GM12878 (cell line): ENCODE measurements around the gene ANKRD17. TPM values are rescaled to one million over a fixed set of nuclear protein-coding genes. Genes with fewer than 3 reads are reported as not detected.
A peak's percentile ranks its signal among the peaks of the same experiment; 100 is the strongest.

Experiments
- ASH2L ChIP-seq: fragments of 300-600, 200-600 bp; sonication (generic); IDR thresholded peaks from 2 replicates; pipeline ENCODE4 v1.6.1; 2017; ENCODE audit warnings: low read depth, mild to moderate bottlenecking, borderline replicate concordance
- ATF3 ChIP-seq: IDR thresholded peaks from 2 replicates; pipeline ENCODE4 v1.6.1; 2011; ENCODE audit warnings: low read depth, mild to moderate bottlenecking, low read length, moderate library complexity, borderline replicate concordance; ENCODE audit errors: extremely low read depth
- BCLAF1 ChIP-seq: fragments of 450-650 bp; IDR thresholded peaks from 2 replicates; pipeline ENCODE4 v1.6.1; 2017; ENCODE audit warnings: antibody characterized with exemption, mild to moderate bottlenecking, moderate library complexity
- BHLHE40 ChIP-seq, 2 experiments: fragments of 450-650 bp in 1 of 2; IDR thresholded peaks; 2 replicates each; pipeline ENCODE4 v1.6.1; 2011 to 2017; ENCODE audit warnings: low read depth in 2 of 2, borderline replicate concordance in 1 of 2, improper control_type of control experiment in 1 of 2, low read length in 1 of 2, mild to moderate bottlenecking in 1 of 2
- BRCA1 ChIP-seq: IDR thresholded peaks from 2 replicates; pipeline ENCODE4 v1.6.1; 2011; ENCODE audit warnings: low read depth, low read length, improper control_type of control experiment
- E2F8 ChIP-seq: fragments of 450-650 bp; IDR thresholded peaks from 2 replicates; pipeline ENCODE4 v1.6.1; 2018; ENCODE audit warnings: mild to moderate bottlenecking, low read depth, moderate library complexity; ENCODE audit not compliant: partially characterized antibody
- EED ChIP-seq: sonication (generic); IDR thresholded peaks from 2 replicates; pipeline ENCODE4 v1.6.1; 2016; ENCODE audit warnings: antibody characterized with exemption, low read depth
- FOXK2 ChIP-seq: fragments of 450-650 bp; IDR thresholded peaks from 2 replicates; pipeline ENCODE4 v1.6.1; 2017; ENCODE audit warnings: mild to moderate bottlenecking, moderate library complexity
- HDAC6 ChIP-seq: fragments of 200-600 bp; sonication (generic); IDR thresholded peaks from one replicate; pipeline ENCODE4 v1.8.0; 2017; ENCODE audit warnings: antibody characterized with exemption; ENCODE audit not compliant: unreplicated experiment
- IKZF1 ChIP-seq: fragments of 450-650 bp; conservative IDR thresholded peaks from 2 replicates; pipeline ENCODE4 v1.6.1; 2017; ENCODE audit warnings: antibody characterized with exemption, mild to moderate bottlenecking
- IRF5 ChIP-seq: fragments of 450-650 bp; IDR thresholded peaks from 2 replicates; pipeline ENCODE4 v1.6.1; 2017; ENCODE audit warnings: borderline replicate concordance
- LARP7 ChIP-seq: fragments of 450-650 bp; IDR thresholded peaks from 2 replicates; pipeline ENCODE4 v1.6.1; 2017; ENCODE audit warnings: mild to moderate bottlenecking
- MEF2B ChIP-seq: fragments of 450-650 bp; IDR thresholded peaks from 2 replicates; pipeline ENCODE4 v1.6.1; 2018; ENCODE audit warnings: mild to moderate bottlenecking, moderate library complexity; ENCODE audit not compliant: partially characterized antibody, poor library complexity, severe bottlenecking
- NR2C1 ChIP-seq: fragments of 450-650 bp; IDR thresholded peaks from 2 replicates; pipeline ENCODE4 v1.6.1; 2017; ENCODE audit warnings: antibody characterized with exemption, mild to moderate bottlenecking, moderate library complexity
- PBX3 ChIP-seq: IDR thresholded peaks from 2 replicates; pipeline ENCODE4 v1.6.1; 2011; ENCODE audit warnings: mild to moderate bottlenecking, low read depth, low read length, moderate library complexity; ENCODE audit not compliant: insufficient replicate concordance
- POLR2AphosphoS5 ChIP-seq: IDR thresholded peaks from 2 replicates; pipeline ENCODE4 v1.6.1; 2011; ENCODE audit warnings: mild to moderate bottlenecking, low read length, inconsistent platforms
- RAD21 ChIP-seq: IDR thresholded peaks from 2 replicates; pipeline ENCODE4 v1.6.1; 2011; ENCODE audit warnings: mild to moderate bottlenecking, low read depth, low read length, moderate library complexity; ENCODE audit not compliant: insufficient read depth
- RB1 ChIP-seq: fragments of 450-650 bp; formaldehyde crosslinking; IDR thresholded peaks from 2 replicates; pipeline ENCODE4 v1.6.1; 2017; ENCODE audit warnings: mild to moderate bottlenecking, borderline replicate concordance
- ZNF274 ChIP-seq: IDR thresholded peaks from one replicate; pipeline ENCODE4 v1.8.0; 2011; ENCODE audit not compliant: insufficient read length, insufficient read depth
- ZNF384 ChIP-seq: IDR thresholded peaks from 2 replicates; pipeline ENCODE4 v1.6.1; 2012; ENCODE audit warnings: low read depth, mild to moderate bottlenecking, low read length, improper control_type of control experiment, borderline replicate concordance
- ZNF622 ChIP-seq: fragments of 450-650 bp; IDR thresholded peaks from 2 replicates; pipeline ENCODE4 v1.6.1; 2017; ENCODE audit warnings: mild to moderate bottlenecking, inconsistent platforms
- polyA plus RNA-seq, 11 experiments: library from polyadenylated mRNA; depleted of rRNA in 4 of 11; unstranded in 6 of 11; stranded (reverse) in 5 of 11; fragments of >200 nt; fragmentation: Nextera tagmentation in 4 of 11; fragmentation: Illumina TruSeq in 1 of 11; extraction: Ambion mirVana in 4 of 11; extraction: Trizol in 1 of 11; gene quantifications; 1 replicate in 1 of 11; 2 replicates in 10 of 11; pipeline versions ENCODE4 v1.2.1 to v1.2.3, GENCODE V29; 2011 to 2016; ENCODE audit warnings: inconsistent platforms in 2 of 11, missing spikeins in 2 of 11, low read depth in 1 of 11
- total RNA-seq, 4 experiments: library from RNA; depleted of rRNA in 3 of 4; stranded (reverse); fragments of >200 nt in 3 of 4; fragmentation: Illumina TruSeq in 1 of 4; extraction: Trizol in 1 of 4; gene quantifications; 2 replicates each; pipeline versions ENCODE4 v1.2.1 to v1.2.3, GENCODE V29; 2013 to 2021

The ANKRD17 gene
- total and polyA plus RNA-seq, 10 of the 15 experiments (the other 5 are each of a cell fraction or from before 2014, with no cell fraction given), result 11.7 to 46.5 (median 32.6) TPM

GRCh38 chr4:73069338-73070073 lies 189.1 kb downstream of the ANKRD17 start, which contains the start of gene COX18 (continued):
- TF ChIP-seq RAD21, result no peak
- peak; percentile 65; the same call in 1 of the 2 replicates for TF ChIP-seq ATF3
- no peak for TF ChIP-seq E2F8
- TF ChIP-seq NR2C1, result peak; percentile 76
- TF ChIP-seq RB1, result peak; percentile 87; the same call in 1 of the 2 replicates
- TF ChIP-seq FOXK2, result peak; percentile 90
- TF ChIP-seq LARP7, result peak; percentile 93
- no peak for TF ChIP-seq IRF5
- no peak for TF ChIP-seq MEF2B
- TF ChIP-seq ZNF384, result no peak
- peak; percentile 97 for TF ChIP-seq POLR2AphosphoS5
- no peak for TF ChIP-seq ZNF274
- TF ChIP-seq PBX3, result no peak
- TF ChIP-seq ASH2L, result peak; percentile 94; the same call in 1 of the 2 replicates
- peak in 1 of 2 experiments; percentile 70; a peak in 3 of 4 replicates for TF ChIP-seq BHLHE40 (IDR thresholded peaks at IDR 0.05; ENCODE audit: borderline replicate concordance in 1 of 2, low read depth in 2 of 2, low read length in 1 of 2)
- TF ChIP-seq ZNF622, result no peak
- no peak for TF ChIP-seq BRCA1
- no peak for TF ChIP-seq HDAC6
- TF ChIP-seq BCLAF1, result peak; percentile 79; the same call in 1 of the 2 replicates
- no peak for TF ChIP-seq EED
- TF ChIP-seq IKZF1, result peak; percentile 97
